Mesendoderm (in vitro differentiated cells): ENCODE results near the gene TRAPPC2L.
"Not testable (repeated sequence)": the region's sequence is repeated elsewhere in the genome, so short reads cannot be mapped to it uniquely, and the experiment has no call there.

Experiments
- DNase-seq: peaks from one replicate; pipeline ENCODE4 v3.0.0; 2013
- H2AK5ac ChIP-seq: 2 replicates; pipeline ENCODE4 v1.6.1; 2013; ENCODE audit warnings: low read length, inconsistent platforms
- H2BK120ac ChIP-seq: 2 replicates; pipeline ENCODE4 v1.6.1; 2013; ENCODE audit warnings: low read depth, mild to moderate bottlenecking, low read length, moderate library complexity, mixed read lengths
- H2BK15ac ChIP-seq: replicated peaks from 2 replicates; pipeline ENCODE4 v1.6.1; 2013; ENCODE audit warnings: low read depth, mild to moderate bottlenecking, moderate library complexity
- H2BK5ac ChIP-seq: 2 replicates; pipeline ENCODE4 v1.6.1; 2013; ENCODE audit warnings: low read length, inconsistent platforms
- H3K18ac ChIP-seq: 2 replicates; pipeline ENCODE4 v1.6.1; 2013; ENCODE audit warnings: mild to moderate bottlenecking, low read length, mixed read lengths
- H3K23ac ChIP-seq: one replicate; pipeline ENCODE4 v1.6.1; 2013; ENCODE audit warnings: low read length
- H3K27ac ChIP-seq: 2 replicates; pipeline ENCODE4 v1.5.1; 2013; ENCODE audit warnings: low read depth, mild to moderate bottlenecking, inconsistent platforms, low read length, moderate library complexity
- H3K27me3 ChIP-seq: 2 replicates; pipeline ENCODE4 v1.6.1; 2013; ENCODE audit warnings: low read length, control low read depth, mild to moderate bottlenecking, inconsistent platforms; ENCODE audit not compliant: insufficient read depth, poor library complexity
- H3K36me3 ChIP-seq: 2 replicates; pipeline ENCODE4 v1.6.1; 2013; ENCODE audit warnings: low read length, inconsistent platforms; ENCODE audit not compliant: control insufficient read depth, insufficient read depth
- H3K4ac ChIP-seq: one replicate; pipeline ENCODE4 v1.6.1; 2013; ENCODE audit warnings: low read depth, mild to moderate bottlenecking, low read length, moderate library complexity
- H3K4me1 ChIP-seq: 2 replicates; pipeline ENCODE4 v1.6.1; 2013; ENCODE audit warnings: low read depth, low read length, inconsistent platforms; ENCODE audit not compliant: control insufficient read depth
- H3K4me2 ChIP-seq: 2 replicates; pipeline ENCODE4 v1.6.1; 2013; ENCODE audit warnings: low read length
- H3K4me3 ChIP-seq: 2 replicates; pipeline ENCODE4 v1.5.1; 2013; ENCODE audit warnings: mild to moderate bottlenecking, low read length
- H3K56ac ChIP-seq: one replicate; pipeline ENCODE4 v1.6.1; 2013; ENCODE audit warnings: low read length
- H3K79me1 ChIP-seq: 2 replicates; pipeline ENCODE4 v1.6.1; 2013; ENCODE audit warnings: low read length, inconsistent platforms
- H3K79me2 ChIP-seq: 2 replicates; pipeline ENCODE4 v1.6.1; 2013; ENCODE audit warnings: mild to moderate bottlenecking, low read length; ENCODE audit not compliant: control insufficient read depth, insufficient read depth
- H3K9ac ChIP-seq: 2 replicates; pipeline ENCODE4 v1.6.1; 2013; ENCODE audit warnings: low read length, inconsistent platforms
- H4K5ac ChIP-seq: one replicate; pipeline ENCODE4 v1.6.1; 2013; ENCODE audit warnings: low read length
- H4K8ac ChIP-seq: one replicate; pipeline ENCODE4 v1.6.1; 2013; ENCODE audit warnings: low read depth, mild to moderate bottlenecking, control low read depth, low read length, moderate library complexity
- WGBS: extraction: QIAGEN DNeasy Blood & Tissue Kit; methylation state at CpG from one replicate; pipeline ENCODE4 v1.1.7; 2013; ENCODE audit warnings: low lambda C conversion rate, missing lambda C conversion rate; ENCODE audit not compliant: insufficient coverage; ENCODE audit errors: extremely low coverage; 5-methylcytosine and 5-hydroxymethylcytosine counted together

The TRAPPC2L gene

GRCh38 chr16:88822281-88823040 is 34.5 kb upstream of the TRAPPC2L start:
- Histone ChIP-seq H2BK120ac (no peak overlapping the region), H3K27me3 (no peaks in the 10 kb centered on the region), H2BK15ac (no peak overlapping the region), H3K4me3 (no peak overlapping the region), H3K4ac (no peak overlapping the region), H3K79me2 (no peaks in the 10 kb centered on the region), H2AK5ac (no peak overlapping the region), H4K8ac (no peak overlapping the region), H3K79me1 (no peaks in the 10 kb centered on the region), H3K18ac (no peak overlapping the region), H3K4me2 (no peak overlapping the region), H2BK5ac (no peak overlapping the region), H3K36me3 (no peaks in the 10 kb centered on the region), H3K23ac (no peak overlapping the region), H3K4me1 (no peaks in the 10 kb centered on the region), H3K27ac (no peak overlapping the region), H4K5ac (no peak overlapping the region), H3K56ac (no peak overlapping the region), H3K9ac (no peak overlapping the region)
- no CpG with 5 or more reads among the region's 24 CpGs for WGBS
- no peak for DNase-seq

GRCh38 chr16:88823646-88824045 is 33.3 kb upstream of the TRAPPC2L start:
- not testable (repeated sequence) for H3K18ac ChIP-seq, H3K4me1 ChIP-seq, H3K36me3 ChIP-seq, H3K4me3 ChIP-seq, H2BK15ac ChIP-seq, H2AK5ac ChIP-seq, DNase-seq, H2BK5ac ChIP-seq, H3K79me2 ChIP-seq, H3K56ac ChIP-seq, H3K4ac ChIP-seq, H3K23ac ChIP-seq, H3K4me2 ChIP-seq, H4K5ac ChIP-seq, H3K27ac ChIP-seq, H2BK120ac ChIP-seq, H3K27me3 ChIP-seq, H3K9ac ChIP-seq, H4K8ac ChIP-seq, H3K79me1 ChIP-seq
- WGBS: no CpG with 5 or more reads among the region's 31 CpGs

- no peak overlapping the region for H2AK5ac ChIP-seq
- H3K4me3 ChIP-seq: no peak overlapping the region
- H4K5ac ChIP-seq: no peak overlapping the region
- no peak overlapping the region for H3K56ac ChIP-seq
- DNase-seq: no peak
- no peaks in the 10 kb centered on the region for H3K79me1 ChIP-seq
- no peak overlapping the region for H2BK15ac ChIP-seq
- no peaks in the 10 kb centered on the region for H3K27me3 ChIP-seq
- H4K8ac ChIP-seq: no peak overlapping the region
- no CpG with 5 or more reads among the region's 33 CpGs for WGBS
- H3K36me3 ChIP-seq: no peaks in the 10 kb centered on the region
- H3K4ac ChIP-seq: no peak overlapping the region
- H3K27ac ChIP-seq: no peak overlapping the region
- H3K79me2 ChIP-seq: no peaks in the 10 kb centered on the region
- H3K18ac ChIP-seq: no peak overlapping the region
- no peak overlapping the region for H2BK120ac ChIP-seq
- H3K4me1 ChIP-seq: no peaks in the 10 kb centered on the region
- no peak overlapping the region for H2BK5ac ChIP-seq
- no peak overlapping the region for H3K4me2 ChIP-seq
- no peak overlapping the region for H3K9ac ChIP-seq
- no peak overlapping the region for H3K23ac ChIP-seq
Observed at GRCh38 chr16:88824256-88825077, 32.5 kb upstream of the TRAPPC2L start.

GRCh38 chr16:88825146-88825545 is 31.8 kb upstream of the TRAPPC2L start:
- Histone ChIP-seq H4K5ac (no peak overlapping the region), H3K18ac (no peak overlapping the region), H3K79me2 (no peaks in the 10 kb centered on the region), H3K56ac (no peak overlapping the region), H3K4me3 (no peak overlapping the region), H4K8ac (no peak overlapping the region), H2AK5ac (no peak overlapping the region), H3K79me1 (no peaks in the 10 kb centered on the region), H3K4ac (no peak overlapping the region), H3K23ac (no peak overlapping the region), H2BK120ac (no peak overlapping the region), H3K27me3 (no peaks in the 10 kb centered on the region), H3K4me1 (no peaks in the 10 kb centered on the region), H2BK5ac (no peak overlapping the region), H2BK15ac (no peak overlapping the region), H3K27ac (no peak overlapping the region), H3K36me3 (no peaks in the 10 kb centered on the region), H3K9ac (no peak overlapping the region), H3K4me2 (no peak overlapping the region)
- DNase-seq: no peak
- WGBS: no CpG with 5 or more reads among the region's 12 CpGs

- WGBS: no CpG with 5 or more reads among the region's 26 CpGs
Observed at GRCh38 chr16:88826070-88826840, 30.7 kb upstream of the TRAPPC2L start.

More at GRCh38 chr16:88826070-88826840, 30.7 kb upstream of the TRAPPC2L start:
- Histone ChIP-seq H3K79me1 (no peaks in the 10 kb centered on the region), H3K4ac (no peak overlapping the region), H2AK5ac (no peak overlapping the region), H2BK120ac (no peak overlapping the region), H3K23ac (no peak overlapping the region), H3K18ac (no peak overlapping the region), H2BK15ac (no peak overlapping the region), H3K27ac (no peak overlapping the region), H3K36me3 (no peaks in the 10 kb centered on the region), H2BK5ac (no peak overlapping the region), H3K56ac (no peak overlapping the region), H3K4me1 (no peaks in the 10 kb centered on the region), H4K5ac (no peak overlapping the region), H3K4me3 (no peak overlapping the region), H3K79me2 (no peaks in the 10 kb centered on the region), H3K4me2 (no peak overlapping the region), H4K8ac (no peak overlapping the region), H3K27me3 (no peaks in the 10 kb centered on the region), H3K9ac (no peak overlapping the region)
- no peak for DNase-seq
